ENCODE results near the gene FKBP6.
"Not testable (repeated sequence)": the region's sequence is repeated elsewhere in the genome, so short reads cannot be mapped to it uniquely, and the experiment has no call there.

GRCh38 chr7:73323434-73324080, 4.4 kb upstream of the FKBP6 start:
- TF ChIP-seq CTCF (IDR thresholded peaks at IDR 0.05); POLR2A (IDR thresholded peaks at IDR 0.05; ENCODE audit: low read depth): not testable (repeated sequence)
